Left renal pelvis (tissue), 4 donors: Measurements from ENCODE around the gene NUP85. TPM values are rescaled to one million over a fixed set of nuclear protein-coding genes. Genes with fewer than 3 reads are reported as not detected.
"Not testable (repeated sequence)": the region's sequence is repeated elsewhere in the genome, so short reads cannot be mapped to it uniquely, and the experiment has no call there.

Experiments
- DNase-seq, 4 donors: peaks; one replicate each; pipeline ENCODE4 v3.0.0-alpha.2; 2013; ENCODE audit warnings: low read depth in 4 of 4, low spot score in 3 of 4
- polyA plus RNA-seq, 4 donors: library from polyadenylated mRNA; unstranded; fragments of 120-200 nt; gene quantifications; one replicate each; pipeline ENCODE4 v1.2.1, GENCODE V29; 2013; ENCODE audit not compliant: insufficient read length in 4 of 4

Gene NUP85, protein sequence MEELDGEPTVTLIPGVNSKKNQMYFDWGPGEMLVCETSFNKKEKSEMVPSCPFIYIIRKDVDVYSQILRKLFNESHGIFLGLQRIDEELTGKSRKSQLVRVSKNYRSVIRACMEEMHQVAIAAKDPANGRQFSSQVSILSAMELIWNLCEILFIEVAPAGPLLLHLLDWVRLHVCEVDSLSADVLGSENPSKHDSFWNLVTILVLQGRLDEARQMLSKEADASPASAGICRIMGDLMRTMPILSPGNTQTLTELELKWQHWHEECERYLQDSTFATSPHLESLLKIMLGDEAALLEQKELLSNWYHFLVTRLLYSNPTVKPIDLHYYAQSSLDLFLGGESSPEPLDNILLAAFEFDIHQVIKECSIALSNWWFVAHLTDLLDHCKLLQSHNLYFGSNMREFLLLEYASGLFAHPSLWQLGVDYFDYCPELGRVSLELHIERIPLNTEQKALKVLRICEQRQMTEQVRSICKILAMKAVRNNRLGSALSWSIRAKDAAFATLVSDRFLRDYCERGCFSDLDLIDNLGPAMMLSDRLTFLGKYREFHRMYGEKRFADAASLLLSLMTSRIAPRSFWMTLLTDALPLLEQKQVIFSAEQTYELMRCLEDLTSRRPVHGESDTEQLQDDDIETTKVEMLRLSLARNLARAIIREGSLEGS
- polyA plus RNA-seq, result 10 to 100 TPM; 57.1 to 75.1 (median 62.6) TPM

DNA sequence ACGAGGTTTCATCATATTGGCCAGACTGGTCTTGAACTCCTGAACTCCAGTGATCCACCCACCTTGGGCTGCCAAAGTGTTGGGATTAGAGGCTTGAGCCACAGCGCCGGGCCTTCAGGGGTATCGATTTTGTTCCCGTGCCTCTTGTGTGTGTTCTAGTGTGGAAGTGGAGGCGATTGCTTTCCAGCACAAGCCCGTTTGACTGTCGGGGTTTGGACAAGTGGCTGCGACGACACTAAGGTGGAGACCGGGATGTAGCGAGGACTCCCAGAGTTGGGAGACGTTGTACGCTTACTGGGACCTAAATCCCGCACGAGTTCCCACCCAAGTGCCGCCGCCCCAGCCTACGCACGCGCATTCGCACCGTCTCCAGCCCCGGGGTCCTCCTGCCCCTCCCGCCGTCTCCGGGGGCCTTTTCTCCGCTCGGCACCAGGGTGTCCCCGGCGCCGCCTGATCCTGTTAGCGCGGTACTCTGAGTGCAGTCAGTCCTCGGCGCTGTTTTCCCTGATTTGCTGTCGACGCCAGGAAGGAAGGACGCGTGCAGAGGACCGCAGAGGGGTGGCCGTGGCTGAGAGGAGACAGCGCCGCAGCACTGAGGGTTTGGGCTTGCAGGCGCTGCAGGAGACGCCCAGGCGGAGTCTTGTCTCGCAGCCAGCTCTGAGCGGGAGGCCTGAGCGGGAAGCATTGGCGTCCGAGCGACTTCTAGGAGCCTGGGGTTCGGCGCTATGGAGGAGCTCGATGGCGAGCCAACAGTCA, at the start of gene NUP85:
NUP85 (plus strand) TSS at position 643 of the 756 bp plus-strand sequence; CDS start at position 726, 83 bp downstream.
- peak; percentile 85 to 87 (median 87) for DNase-seq

DNA sequence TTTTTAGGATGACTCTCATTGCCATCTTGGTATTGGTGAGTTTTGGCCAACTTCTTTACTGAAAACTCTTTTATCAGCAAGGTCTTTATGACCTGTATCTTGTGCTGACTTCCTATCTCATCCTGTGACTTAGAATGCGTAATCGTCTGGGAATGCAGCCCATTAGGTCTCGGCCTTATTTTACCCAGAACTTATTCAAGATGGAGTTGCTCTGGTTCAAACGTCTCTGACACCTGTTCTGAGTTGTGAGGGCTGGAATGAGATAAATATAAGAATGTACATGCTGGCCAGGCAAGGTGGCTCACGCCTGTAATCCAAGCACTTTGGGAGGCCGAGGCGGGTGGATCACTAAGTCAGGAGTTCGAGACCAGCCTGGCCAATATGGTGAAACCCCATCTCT, 47.0 kb upstream of the NUP85 start:
- DNase-seq, result not testable (repeated sequence)

DNA sequence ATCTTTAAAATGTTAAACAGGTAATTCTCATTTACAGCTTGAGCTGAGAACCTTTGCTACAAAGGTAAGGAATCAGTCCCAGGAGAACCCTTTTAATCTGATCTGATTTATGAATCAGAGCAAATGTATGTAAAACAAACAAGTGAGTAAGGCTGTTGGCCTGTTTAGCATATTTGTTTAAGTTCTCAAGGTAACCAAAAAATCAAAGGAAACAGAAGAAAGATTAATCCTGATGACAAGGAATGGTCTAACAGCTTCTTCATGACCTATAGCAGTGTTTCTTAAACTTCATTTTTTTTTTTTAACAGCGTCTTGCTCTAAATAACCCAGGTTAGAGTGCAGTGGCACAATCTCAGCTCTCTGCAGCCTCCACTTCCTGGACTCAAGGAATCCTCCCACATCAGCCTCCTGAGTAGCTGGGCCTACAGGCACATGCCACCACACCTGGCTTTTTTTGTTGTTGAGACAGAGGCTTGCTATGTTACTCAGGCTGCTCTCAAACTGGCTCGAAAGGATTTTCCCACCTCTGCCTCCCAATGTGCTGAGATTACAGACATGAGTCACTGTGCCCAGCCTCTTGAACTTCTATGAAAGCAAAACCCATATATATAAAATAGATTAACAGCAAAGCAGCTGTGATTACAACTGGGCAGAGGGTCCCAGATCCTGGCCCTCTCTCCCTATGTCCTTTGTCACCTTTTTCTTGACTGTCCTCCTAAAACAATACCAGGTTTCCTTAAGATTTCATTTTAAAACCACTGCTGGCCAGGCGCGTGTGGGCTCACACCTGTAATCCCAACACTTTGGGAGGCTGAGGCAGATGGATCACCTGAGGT, 46.1 kb upstream of the NUP85 start:
- no peak for DNase-seq

DNA sequence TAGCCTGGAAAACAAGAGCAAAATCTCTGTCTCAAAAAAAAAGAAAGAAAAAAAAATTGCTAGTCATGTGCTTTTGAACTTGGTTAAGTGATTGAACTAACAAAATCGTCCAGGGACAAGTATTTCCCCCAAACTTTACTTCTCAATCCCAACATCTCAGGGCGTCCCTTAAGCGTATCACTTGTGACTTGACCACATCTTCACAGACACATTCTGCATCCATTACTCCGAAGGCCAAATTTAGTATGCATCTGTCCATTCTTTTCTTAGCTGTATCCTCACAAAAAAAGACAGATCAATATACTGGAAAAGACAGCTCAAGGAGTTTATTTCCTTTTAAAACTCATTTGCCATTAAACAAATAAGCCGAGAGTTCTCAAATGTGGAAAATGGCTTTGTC, 45.3 kb upstream of the NUP85 start:
- no peak for DNase-seq

DNA sequence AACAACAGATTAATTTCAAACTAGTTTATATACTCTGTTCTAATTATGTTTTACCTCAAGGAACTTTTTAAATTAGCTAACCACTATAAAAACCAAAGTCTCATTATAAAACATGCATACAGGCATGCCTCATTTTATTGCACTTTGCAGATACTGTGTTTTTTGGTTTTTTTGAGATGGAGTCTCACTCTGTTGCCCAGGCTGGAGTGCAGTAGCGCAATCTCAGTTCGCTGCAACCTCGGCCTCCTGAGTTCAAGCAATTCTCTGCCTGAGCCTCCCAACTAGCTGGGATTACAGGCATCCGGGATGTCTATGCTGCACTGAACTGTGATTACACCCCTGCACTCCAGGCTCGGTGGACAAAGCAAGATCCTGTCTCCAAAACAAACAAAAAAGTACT, 42.4 kb upstream of the NUP85 start:
- no peak for DNase-seq

DNA sequence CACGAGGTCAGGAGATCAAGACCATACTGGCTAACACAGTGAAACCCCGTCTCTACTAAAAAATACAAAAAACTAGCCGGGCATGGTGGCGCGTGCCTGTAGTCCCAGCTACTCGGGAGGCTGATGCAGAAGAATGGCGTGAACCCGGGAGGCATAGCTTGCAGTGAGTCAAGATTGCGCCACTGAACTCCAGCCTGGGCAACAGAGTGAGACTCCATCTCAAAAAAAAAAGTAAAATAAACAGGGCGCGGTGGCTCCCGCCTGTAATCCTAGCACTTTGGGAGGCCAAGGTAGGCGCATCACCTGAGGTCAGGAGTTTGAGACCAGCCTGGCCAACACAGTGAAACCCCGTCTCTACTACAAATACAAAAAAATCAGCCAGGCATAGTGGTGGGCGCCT, 40.9 kb upstream of the NUP85 start:
- not testable (repeated sequence) for DNase-seq

DNA sequence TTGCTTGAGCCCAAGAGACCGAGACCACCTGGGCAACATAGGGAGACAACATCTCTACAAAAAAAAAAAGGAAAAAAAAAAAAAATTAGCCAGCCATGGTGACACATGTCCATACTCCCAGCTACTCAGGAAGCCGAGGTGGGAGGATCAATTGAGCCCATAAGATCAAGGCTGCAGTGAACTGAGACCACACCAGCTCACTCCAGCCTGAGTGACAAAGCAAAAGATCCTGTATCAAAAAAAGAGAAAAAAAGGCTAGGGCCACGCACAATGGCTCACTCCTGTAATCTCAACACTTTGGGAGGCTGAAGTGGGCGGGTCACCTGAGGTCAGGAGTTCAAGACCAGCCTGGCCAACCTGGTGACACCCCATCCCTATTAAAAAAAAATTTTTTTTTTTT, 36.5 kb upstream of the NUP85 start:
- DNase-seq, result no peak

DNA sequence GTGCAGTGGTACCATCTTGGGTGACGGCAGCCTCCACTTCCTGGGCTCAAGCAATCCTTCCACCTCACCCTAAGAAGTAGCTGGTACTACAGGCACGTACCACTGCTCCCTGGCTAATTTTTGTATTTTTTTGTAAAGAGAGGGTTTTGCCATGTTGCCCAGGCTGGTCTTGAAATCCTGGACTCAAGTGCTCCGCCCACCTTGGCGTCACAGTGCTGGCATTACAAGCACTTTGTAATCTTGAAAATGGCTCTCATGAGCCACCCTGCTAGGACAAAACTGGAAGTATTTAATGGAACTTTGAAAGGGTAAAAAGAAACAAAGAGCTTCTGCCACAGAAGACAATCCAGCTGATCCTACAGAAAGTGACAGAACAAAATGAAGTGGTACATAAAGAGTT, 32.0 kb upstream of the NUP85 start:
- no peak for DNase-seq

DNA sequence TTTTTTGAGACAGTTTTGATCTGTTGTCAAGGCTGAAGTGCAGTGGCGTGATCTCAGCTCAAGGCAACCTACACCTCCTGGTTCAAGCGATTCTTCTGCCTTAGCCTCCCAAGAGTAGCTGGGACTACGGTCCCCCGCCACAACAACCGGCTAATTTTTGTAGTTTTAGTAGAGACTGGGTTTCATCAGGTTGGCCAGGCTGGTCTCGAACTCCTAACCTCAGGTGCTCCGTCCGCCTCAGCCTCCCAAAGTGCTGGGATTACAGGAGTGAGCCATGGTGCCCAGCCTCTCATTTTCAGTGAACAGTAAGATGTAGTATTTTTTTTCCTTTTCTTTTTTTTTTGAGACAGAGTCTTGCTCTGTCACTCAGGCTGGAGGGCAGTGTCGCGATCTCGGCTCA, 30.5 kb upstream of the NUP85 start:
- no peak for DNase-seq

DNA sequence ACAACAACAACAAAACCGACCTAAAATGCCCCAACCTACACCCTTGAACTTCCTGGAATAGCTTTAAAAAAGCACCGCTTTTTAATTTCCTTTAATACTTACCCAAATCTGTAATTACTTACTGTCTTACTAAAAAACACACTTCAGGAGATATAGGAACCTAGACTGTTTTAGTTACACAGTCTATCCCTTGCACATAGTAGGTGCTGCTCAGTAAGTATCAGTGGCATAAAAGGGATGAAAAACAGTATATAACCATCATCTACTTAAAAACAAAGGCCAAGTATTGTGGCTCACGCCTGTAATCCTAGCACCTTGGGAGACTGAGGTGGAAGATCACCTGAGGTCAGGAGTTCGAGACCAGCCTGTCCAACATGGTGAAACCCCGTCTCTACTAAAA, 28.9 kb upstream of the NUP85 start:
- no peak for DNase-seq

DNA sequence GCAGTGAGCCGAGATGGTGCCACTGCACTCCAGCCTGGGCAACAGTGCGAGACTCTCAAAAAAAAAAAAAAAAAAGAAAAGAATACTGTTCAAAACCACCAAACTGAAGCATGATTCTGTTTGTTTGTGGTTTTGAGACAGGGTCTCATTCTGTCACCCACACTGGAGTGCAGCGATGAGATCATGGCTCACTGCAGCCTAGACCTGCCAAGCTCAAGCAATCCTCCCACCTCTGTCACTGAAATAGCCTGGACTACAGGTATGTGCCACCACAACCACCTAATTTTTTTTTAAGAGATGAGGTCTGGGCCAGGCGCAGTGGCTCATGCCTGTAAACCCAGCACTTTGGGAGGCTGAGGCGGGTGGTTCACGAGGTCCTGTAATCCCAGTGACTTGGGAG, 27.0 kb upstream of the NUP85 start:
- DNase-seq, result no peak

DNA sequence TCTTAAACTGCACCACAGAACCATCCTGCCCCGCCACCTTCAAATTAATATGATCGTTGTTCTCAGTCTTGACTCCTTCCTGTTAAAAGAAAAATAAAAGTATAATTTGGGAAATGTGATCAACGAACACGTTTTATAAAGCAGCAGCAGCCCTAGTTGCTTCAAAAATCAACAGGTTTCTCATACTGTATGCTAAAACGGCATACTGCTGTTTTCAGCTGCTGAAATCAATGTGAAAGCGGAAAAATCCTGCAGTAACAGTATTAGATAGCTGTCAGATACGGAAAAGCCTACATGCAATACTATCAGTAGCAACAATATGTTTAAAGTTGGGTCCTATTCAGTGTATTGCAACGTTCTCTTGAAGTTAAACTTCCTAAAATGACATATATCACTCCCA, 24.4 kb upstream of the NUP85 start:
- DNase-seq, result no peak

DNA sequence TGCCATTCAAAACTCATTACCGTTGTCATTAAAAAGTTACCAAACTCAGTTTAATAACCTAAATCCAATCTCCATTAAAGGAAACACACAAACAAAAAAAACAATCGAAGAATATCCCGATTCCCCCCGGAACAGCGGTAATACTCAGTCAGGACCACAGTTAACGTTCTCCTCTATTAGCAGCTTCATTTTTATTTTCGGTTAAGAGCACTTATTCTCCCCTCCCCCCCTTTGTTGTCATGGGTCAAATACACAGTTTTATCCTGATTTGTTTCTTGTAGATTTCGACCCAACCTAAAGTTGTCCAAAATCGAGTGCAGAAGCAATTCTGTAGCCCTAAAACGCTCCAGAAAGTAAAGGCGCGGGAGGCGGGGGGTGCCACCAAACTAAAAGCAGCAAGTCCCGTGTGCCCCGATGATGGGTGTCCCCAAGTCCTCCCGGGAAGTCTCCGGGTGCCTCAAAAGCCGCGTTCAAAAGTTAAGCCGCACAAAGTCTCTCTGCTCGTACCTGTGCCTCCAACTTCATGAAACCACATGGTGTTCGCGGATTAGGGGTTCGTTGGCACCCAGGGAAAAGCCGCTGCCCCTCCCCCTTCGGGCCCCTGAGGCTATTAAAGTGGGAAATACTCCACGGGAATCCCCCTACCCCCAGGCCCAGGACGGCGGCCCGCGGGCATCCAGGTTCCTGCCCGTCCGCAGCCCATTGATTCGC, 23.7 kb upstream of the NUP85 start:
- DNase-seq, result no peak

DNA sequence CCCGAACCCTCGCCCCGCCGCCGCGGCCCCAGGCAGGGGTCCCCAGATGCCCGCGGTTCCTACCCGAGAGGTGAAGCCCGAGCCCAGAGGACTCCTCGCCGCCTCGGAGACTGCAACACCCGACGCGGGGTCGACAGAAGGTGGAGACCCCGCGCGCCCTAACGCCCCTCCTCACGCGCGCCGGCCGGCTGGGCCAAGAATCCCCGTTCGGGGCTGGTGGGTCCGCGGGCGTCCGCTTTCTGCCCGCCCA, 23.2 kb upstream of the NUP85 start:
- DNase-seq, result no peak

DNA sequence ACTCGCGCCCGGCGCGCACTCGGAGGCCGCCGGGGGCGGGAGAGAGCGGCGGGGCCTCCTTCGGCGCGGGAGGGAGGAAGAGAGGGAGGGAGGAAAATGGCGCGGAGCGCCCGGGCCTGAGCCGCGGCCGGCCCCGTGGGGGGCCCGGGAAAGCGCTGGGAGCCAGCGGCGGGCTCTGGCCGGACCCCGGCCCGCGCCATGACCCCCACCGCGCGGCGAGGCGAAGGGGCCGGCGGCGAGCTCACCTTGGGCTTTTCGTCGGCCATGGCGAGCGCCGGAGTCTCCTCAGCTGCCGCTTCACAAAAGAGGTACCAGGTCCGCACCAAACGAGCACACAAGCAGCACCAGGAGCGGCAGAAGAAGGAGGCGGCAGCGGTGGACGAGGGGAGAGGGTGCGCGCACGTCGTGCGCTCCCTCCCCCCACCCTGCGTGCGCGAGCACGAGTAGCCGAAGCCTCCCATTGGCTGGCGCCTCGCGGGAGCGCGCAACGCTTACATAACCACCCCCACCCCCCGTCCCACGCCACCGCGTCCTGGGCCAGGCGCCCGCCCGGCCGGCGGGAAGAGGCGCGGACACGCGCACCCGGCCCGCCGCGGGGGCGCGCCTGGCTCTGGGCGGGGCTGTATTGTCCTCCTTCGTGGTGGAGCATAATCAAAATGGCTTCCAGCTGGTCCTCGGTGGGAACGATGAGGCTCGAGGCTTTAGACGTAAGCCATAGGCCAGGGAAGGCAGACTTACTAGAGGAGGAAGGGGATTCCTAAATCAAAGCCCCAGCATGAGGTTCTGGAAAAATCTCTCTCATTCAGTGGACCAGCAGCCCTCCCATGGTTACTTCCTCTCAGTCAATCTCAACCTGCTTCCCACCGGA, 22.7 kb upstream of the NUP85 start, which contains the start of gene SUMO2:
SUMO2 (minus strand) TSS at position 391 of the 868 bp plus-strand sequence; CDS start at position 266, 125 bp downstream.
- peak; percentile 90 to 93 (median 90) for DNase-seq

DNA sequence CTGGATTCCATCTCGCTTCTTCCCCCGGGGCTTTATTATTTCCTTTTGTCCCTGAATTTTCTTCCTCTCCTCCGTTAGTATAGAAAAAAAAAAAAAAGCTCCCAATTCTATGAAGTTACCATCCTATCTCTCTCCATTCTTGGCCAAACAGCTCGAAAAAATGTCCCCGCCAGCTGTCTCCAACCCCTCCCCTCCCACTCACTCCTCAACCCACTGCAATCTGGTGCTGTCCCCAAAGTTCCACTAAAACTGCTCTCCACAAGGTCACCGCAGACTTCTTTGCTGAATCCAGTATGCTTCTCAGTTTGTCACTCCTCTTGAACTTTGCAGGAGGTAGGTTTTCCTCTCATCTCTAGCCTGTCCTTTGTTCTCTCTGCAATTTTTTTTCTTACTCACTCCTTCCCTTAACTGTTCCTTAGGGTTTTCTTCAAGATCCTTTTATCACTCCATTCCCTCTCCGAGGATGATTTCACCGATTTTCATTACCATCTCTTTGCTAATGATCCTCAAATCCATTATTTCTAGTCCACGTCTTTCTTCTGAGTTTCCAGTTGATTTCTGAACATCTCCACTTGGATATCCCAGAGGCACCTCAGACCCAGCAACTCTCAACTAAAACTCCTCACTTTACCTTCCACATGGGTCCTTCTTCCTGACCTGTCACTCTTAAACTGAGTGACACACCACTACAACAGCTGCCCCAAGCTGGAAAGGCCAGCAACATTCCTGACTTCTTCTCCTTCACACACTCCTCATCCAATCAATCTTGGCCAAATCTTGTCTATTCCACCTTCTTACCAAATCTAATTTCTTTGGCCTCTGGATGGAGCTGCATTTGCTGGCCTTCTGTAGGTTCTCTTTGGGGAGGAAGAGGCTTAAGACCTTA, 21.2 kb upstream of the NUP85 start:
- DNase-seq, result no peak

DNA sequence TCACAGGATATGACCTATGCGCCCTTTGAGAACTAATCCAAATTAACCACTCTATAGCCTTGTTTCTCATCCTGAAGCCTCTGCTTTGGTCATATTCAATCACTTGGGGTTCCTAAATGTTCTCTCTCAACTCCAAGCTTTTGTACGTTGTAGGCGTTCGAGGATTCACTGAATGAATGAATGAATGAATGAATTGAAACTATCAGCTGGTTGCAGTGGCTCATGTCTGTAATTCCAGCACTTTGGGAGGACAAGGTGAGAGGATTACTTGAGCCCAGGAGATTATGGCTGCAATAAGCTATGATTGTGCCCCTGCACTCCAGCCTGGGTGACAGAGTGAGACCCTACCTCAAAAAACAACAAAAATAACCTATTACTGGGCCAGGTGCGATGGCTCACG, 16.9 kb upstream of the NUP85 start:
- no peak for DNase-seq

DNA sequence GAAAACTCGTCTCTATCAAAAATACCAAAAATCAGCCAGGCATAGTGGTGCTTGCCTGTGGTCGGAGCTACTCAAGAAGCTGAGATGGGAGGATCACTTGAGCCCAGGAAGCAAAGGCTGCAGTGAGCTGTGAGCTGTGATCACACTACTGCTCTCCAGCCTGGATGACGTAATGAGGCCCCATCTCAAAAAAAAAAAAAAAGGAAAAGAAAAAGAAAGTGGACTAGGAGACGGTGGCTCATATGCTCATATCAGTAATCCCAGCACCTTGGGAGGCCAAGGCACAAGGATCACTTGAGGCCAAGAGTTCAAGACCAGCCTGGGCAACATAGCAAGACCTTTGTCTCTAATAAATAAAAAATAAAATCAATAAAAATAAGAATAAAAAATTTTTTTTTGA, 13.9 kb upstream of the NUP85 start:
- no peak for DNase-seq
